Thoracic aorta (tissue), 2 donors: ENCODE data around the gene SPATA46. TPM values are rescaled to one million over a fixed set of nuclear protein-coding genes. Genes with fewer than 3 reads are reported as not detected.

ENCODE experiments used
- ATAC-seq: fragments of 150-250 bp; one replicate; pipeline ENCODE4 v1.8.0; 2017; ENCODE audit warnings: low read depth; ENCODE audit not compliant: insufficient number of reproducible peaks, low FRiP score
- DNase-seq: peaks from one replicate; pipeline ENCODE4 v3.0.0-alpha.2; 2020; ENCODE audit warnings: low spot score
- H3K27ac ChIP-seq, 2 donors: fragments of 200-600 bp; sonication (generic); 1 replicate in 1 of 2; 2 replicates in 1 of 2; pipeline ENCODE4 v1.5.1; 2016; ENCODE audit warnings: mild to moderate bottlenecking in 2 of 2, moderate library complexity in 2 of 2
- H3K27me3 ChIP-seq: fragments of 200-600 bp; sonication (generic); replicated peaks from 2 replicates; pipeline ENCODE4 v1.6.0; 2016; ENCODE audit warnings: mild to moderate bottlenecking; ENCODE audit not compliant: insufficient read depth
- H3K36me3 ChIP-seq: fragments of 200-600 bp; sonication (generic); one replicate; pipeline ENCODE4 v1.5.1; 2016
- H3K4me1 ChIP-seq, 2 donors: fragments of 200-600 bp; sonication (generic); 1 replicate in 1 of 2; 2 replicates in 1 of 2; pipeline versions ENCODE4 v1.5.1 to v1.6.0; 2016; ENCODE audit warnings: low read depth in 2 of 2, mild to moderate bottlenecking in 1 of 2; ENCODE audit not compliant: control insufficient read depth in 1 of 2
- H3K4me3 ChIP-seq: fragments of 200-600 bp; sonication (generic); 2 replicates; pipeline ENCODE4 v1.5.1; 2016; ENCODE audit warnings: mild to moderate bottlenecking
- H3K9me3 ChIP-seq: fragments of 200-600 bp; sonication (generic); 2 replicates; pipeline ENCODE4 v1.5.1; 2016
- CTCF ChIP-seq: fragments of 200-600 bp; sonication (generic); IDR thresholded peaks from one replicate; pipeline ENCODE4 v1.5.1; 2019; ENCODE audit warnings: antibody characterized with exemption
- total RNA-seq, 2 donors: library from RNA; depleted of rRNA; stranded (reverse); fragments of >200 nt; gene quantifications; one replicate each; pipeline versions ENCODE4 v1.1.0 to v1.2.3, GENCODE V29; 2016

SPATA46 gene
- total RNA-seq, 2 donors from 2014 or later = not detected

GRCh38 chr1:162343470-162343869 lies 33.2 kb downstream of the SPATA46 start:
- no peaks in the 10 kb centered on the region for H3K4me1 ChIP-seq

GRCh38 chr1:162342452-162342983 lies 34.1 kb downstream of the SPATA46 start:
- no peaks in the 10 kb centered on the region for H3K4me1 ChIP-seq
- H3K27ac ChIP-seq = no peak overlapping the region
- ATAC-seq (no peak), DNase-seq (no peak)
- H3K36me3 ChIP-seq = no peaks in the 10 kb centered on the region
- H3K4me3 ChIP-seq = no peak overlapping the region
- H3K9me3 ChIP-seq = no peaks in the 10 kb centered on the region
- no peak for TF ChIP-seq CTCF
- H3K27me3 ChIP-seq = no peaks in the 10 kb centered on the region

More at GRCh38 chr1:162343470-162343869, 33.2 kb downstream of the SPATA46 start:
- Histone ChIP-seq H3K27me3 (no peaks in the 10 kb centered on the region), H3K4me3 (no peak overlapping the region), H3K36me3 (no peaks in the 10 kb centered on the region), H3K27ac (no peak overlapping the region), H3K9me3 (no peaks in the 10 kb centered on the region)
- no peak for TF ChIP-seq CTCF
- DNase-seq (no peak), ATAC-seq (no peak)

DNA sequence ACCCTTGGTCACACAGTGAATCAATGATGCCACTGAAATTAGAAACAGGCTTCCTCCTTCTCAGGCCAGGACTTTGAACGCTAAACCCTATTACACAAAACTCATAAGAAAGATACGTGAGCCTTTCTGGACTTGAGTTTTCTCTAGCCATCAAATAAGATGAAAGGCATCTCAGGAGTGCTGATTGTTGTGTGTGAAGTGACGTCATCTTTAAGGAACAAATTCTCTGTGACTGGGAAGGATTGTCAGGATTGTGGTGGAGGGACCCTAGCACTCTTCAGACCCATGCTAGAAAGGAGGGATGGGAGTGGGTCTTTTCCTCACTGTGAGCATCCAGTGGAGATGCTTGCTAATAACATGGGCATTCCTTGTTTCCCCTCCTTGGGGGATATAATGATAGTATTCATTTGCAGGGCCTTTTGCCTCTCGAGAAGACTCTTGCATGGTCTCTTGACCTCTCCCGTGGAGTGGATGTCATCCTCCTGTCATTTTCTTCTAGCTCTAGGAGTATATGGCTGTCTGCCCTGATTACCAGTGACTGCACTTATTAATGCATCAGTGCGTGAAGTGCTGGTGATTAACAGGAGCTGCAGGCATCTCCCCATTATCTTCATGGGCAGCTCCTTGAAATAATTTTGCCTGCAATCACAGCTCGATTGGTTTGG lies 39.9 kb downstream of the SPATA46 start:
- TF ChIP-seq CTCF = no peak
- Histone ChIP-seq H3K9me3 (no peaks in the 10 kb centered on the region), H3K4me3 (no peak overlapping the region), H3K36me3 (no peaks in the 10 kb centered on the region), H3K27ac (no peak overlapping the region), H3K4me1 (no peaks in the 10 kb centered on the region), H3K27me3 (no peaks in the 10 kb centered on the region)
- no peak for ATAC-seq
- DNase-seq = no peak

DNA sequence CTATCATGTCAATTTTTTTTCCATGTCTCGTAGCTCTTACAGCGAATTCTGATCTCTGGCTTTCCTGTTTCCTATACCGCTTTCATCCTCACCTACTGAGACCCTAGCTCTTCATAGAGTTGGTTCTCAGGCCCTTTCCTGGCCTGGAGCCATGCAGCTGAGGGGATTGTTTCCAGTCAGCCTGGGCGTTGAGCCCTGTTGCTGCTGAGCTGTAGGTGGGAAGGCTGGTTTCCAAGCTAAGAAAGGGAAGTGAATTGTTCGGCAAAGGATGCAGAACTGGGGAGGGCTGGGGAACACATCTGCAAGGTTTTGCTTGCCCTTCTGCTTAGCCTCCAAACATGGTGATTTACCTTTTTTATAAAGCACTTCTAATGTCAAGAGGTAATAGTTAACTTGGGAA lies 41.5 kb downstream of the SPATA46 start:
- no peak for ATAC-seq

GRCh38 chr1:162333991-162334390 lies 42.7 kb downstream of the SPATA46 start:
- no peak for ATAC-seq
- Histone ChIP-seq H3K9me3 (no peaks in the 10 kb centered on the region), H3K27me3 (no peaks in the 10 kb centered on the region), H3K4me3 (no peak overlapping the region), H3K36me3 (no peaks in the 10 kb centered on the region), H3K27ac (no peak overlapping the region), H3K4me1 (no peaks in the 10 kb centered on the region)
- DNase-seq = no peak
- no peak for TF ChIP-seq CTCF

More for the DNA sequence above, 41.5 kb downstream of the SPATA46 start:
- DNase-seq = no peak
- Histone ChIP-seq H3K36me3 (no peaks in the 10 kb centered on the region), H3K27me3 (no peaks in the 10 kb centered on the region), H3K4me3 (no peak overlapping the region), H3K27ac (no peak overlapping the region), H3K4me1 (no peaks in the 10 kb centered on the region), H3K9me3 (no peaks in the 10 kb centered on the region)
- no peak for TF ChIP-seq CTCF
